NCI-H510A (cell line): Measurements from ENCODE around the gene PRUNE2.

Source experiments
- DNase-seq: peaks from one replicate; lab custom pipeline; 2025; lab: John Stamatoyannopoulos, UW

PRUNE2 gene

GRCh38 chr9:76571743-76572146 is 334.2 kb downstream of the PRUNE2 start:
- no peak for DNase-seq

DNA sequence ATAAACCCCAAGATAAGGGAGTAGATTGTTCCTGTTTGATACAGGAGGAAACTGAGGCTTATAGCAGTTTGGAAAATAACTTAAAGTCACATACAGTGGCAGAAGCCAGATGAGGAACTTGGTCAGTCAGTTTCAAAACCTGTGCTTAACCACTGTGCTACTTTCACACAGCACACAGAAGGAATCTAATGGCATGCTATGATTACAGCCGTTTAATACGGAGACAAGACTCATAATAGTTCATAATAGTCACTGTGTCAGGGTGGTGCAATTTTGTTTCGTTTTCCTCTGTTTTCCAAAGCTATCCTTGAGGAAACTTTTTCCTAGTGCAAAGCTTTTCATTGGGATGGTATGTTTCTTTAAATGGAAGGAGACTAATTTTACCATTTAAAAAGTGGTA is 334.6 kb downstream of the PRUNE2 start:
- no peak for DNase-seq

DNA sequence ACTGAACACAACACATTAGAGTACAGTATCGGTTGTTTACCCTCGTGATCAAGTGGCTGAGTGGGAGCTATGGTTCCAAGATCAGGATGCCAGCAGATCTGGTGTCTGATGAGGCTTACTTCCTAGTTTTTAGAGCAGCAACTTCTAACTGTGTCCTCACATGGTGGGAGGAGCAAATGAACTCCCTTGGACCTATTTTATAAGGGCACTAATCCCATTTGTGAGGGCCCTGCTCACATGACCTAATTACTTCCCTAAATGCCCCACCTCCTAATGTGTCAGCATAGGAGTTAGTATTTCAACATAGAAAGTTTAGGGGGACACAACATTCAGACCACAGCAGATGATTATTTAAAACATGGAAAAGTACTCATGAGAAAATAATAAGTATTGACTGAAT is 335.1 kb downstream of the PRUNE2 start:
- DNase-seq: no peak

DNA sequence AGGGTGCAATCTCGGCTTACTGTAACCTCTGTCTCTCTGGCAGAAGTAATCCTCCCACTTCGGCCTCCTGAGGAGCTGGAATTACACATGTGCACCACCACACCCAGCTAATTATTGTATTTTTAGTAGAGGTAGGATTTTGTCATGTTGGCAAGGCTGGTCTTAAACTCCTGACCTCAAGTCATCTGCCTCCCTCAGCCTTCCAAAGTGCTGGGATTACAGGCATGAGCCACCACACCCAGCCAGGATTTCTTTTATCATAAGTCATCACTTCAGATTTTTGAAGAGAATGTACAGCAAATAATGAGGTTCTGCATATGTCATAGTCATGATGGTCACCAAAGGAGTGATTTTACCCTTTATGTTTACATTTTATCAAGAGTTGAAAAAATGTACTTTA is 338.8 kb downstream of the PRUNE2 start:
- no peak for DNase-seq

DNA sequence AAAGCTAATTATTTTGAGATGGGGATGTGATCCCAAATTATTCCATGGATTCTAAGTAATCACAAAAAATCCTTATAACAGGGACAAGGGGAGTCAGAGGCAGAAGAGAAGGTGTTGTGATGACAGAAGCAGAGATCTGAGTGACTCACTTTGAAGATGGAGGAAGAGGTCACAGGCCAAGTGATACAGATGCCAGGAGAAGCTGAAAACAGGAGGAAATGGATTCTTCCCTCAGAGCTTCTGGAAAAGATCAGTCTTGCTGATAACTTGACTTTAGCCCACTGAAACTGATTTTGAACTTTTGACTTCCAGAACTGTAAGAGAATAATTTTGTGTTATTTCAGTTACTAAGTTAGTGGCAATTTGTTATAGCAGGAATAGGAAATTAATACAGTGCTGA is 341.6 kb downstream of the PRUNE2 start:
- no peak for DNase-seq

DNA sequence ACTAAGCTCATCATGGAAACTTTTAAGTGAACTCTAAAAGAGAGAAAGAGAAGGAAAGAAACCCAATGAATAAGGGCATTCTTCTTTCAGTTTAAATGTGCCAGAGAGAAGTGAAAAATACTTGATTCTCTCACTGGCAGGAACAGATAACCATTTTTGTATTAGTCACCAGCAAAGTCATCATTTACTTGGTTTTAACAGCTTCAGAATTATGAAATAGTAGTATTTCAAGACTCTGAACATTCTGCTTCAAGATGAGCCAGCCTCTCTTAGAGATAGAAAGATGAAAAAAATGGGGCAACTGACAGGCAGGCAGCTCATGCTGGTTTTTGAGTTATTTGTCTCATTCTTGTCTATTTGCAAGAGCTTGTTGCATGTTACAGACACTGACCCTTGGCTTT is 343.4 kb downstream of the PRUNE2 start:
- DNase-seq: no peak

- no peak for DNase-seq
These were observed 344.0 kb downstream of the PRUNE2 start for GRCh38 chr9:76561900-76562299.
